H7 (cell line): Measurements from ENCODE around the gene FAM186B. TPM values are rescaled to one million over a fixed set of nuclear protein-coding genes. Genes with fewer than 3 reads are reported as not detected.

Source experiments
- DNase-seq: peaks from one replicate; pipeline ENCODE4 v3.0.0; 2012
- H3K27me3 ChIP-seq: 2 replicates; pipeline ENCODE4 v1.6.0; 2011; ENCODE audit warnings: mild to moderate bottlenecking, low read length; ENCODE audit not compliant: control insufficient read depth, insufficient read depth
- H3K36me3 ChIP-seq: replicated peaks from 2 replicates; pipeline ENCODE4 v1.5.1; 2011; ENCODE audit warnings: low read length; ENCODE audit not compliant: control insufficient read depth, insufficient read depth
- H3K4me3 ChIP-seq: 2 replicates; pipeline ENCODE4 v1.5.1; 2011; ENCODE audit warnings: low read depth, mild to moderate bottlenecking, control low read depth, low read length, moderate library complexity; ENCODE audit not compliant: insufficient read depth
- total RNA-seq: library from RNA; depleted of rRNA; stranded (reverse); fragments of >200 nt; shearing (Covaris generic); gene quantifications from 2 replicates; pipeline ENCODE4 v1.2.3, GENCODE V29; 2014

The FAM186B gene
- total RNA-seq, 1 experiment from 2014 or later = 0.21 TPM

- Histone ChIP-seq H3K36me3 (peaks cover 35% of the 10 kb centered on the region), H3K4me3 (no peak overlapping the region), H3K27me3 (no peaks in the 10 kb centered on the region)
- no peak for DNase-seq
These were observed 37.7 kb upstream of the FAM186B start for GRCh38 chr12:49643135-49643534.

GRCh38 chr12:49642370-49642802 lies 36.9 kb upstream of the FAM186B start:
- H3K36me3 ChIP-seq = peaks cover 32% of the 10 kb centered on the region
- H3K27me3 ChIP-seq = no peaks in the 10 kb centered on the region
- no peak for DNase-seq
- H3K4me3 ChIP-seq = no peak overlapping the region

GRCh38 chr12:49641748-49642369 lies 36.4 kb upstream of the FAM186B start:
- DNase-seq = no peak
- peaks cover 28% of the 10 kb centered on the region for H3K36me3 ChIP-seq
- H3K4me3 ChIP-seq = no peak overlapping the region
- H3K27me3 ChIP-seq = no peaks in the 10 kb centered on the region

GRCh38 chr12:49636979-49637755 lies 31.7 kb upstream of the FAM186B start:
- DNase-seq = peak; percentile 91
- Histone ChIP-seq H3K27me3 (no peaks in the 10 kb centered on the region), H3K4me3 (no peak overlapping the region), H3K36me3 (peaks cover 7% of the 10 kb centered on the region)

GRCh38 chr12:49636574-49636973 lies 31.1 kb upstream of the FAM186B start:
- no peak for DNase-seq
- Histone ChIP-seq H3K27me3 (no peaks in the 10 kb centered on the region), H3K4me3 (no peak overlapping the region), H3K36me3 (peaks cover 7% of the 10 kb centered on the region)

- no peak overlapping the region for H3K4me3 ChIP-seq
- peaks cover 6% of the 10 kb centered on the region for H3K36me3 ChIP-seq
- no peak for DNase-seq
- H3K27me3 ChIP-seq = no peaks in the 10 kb centered on the region
These were observed 30.2 kb upstream of the FAM186B start for GRCh38 chr12:49635656-49636055.

GRCh38 chr12:49635036-49635435 lies 29.6 kb upstream of the FAM186B start:
- Histone ChIP-seq H3K4me3 (no peak overlapping the region), H3K27me3 (no peaks in the 10 kb centered on the region; the same call in 1 of the 2 replicates), H3K36me3 (peaks cover 6% of the 10 kb centered on the region)
- no peak for DNase-seq

- peaks cover 6% of the 10 kb centered on the region for H3K36me3 ChIP-seq
- no peaks in the 10 kb centered on the region; the same call in 1 of the 2 replicates for H3K27me3 ChIP-seq
- no peak overlapping the region for H3K4me3 ChIP-seq
- no peak for DNase-seq
These were observed 28.4 kb upstream of the FAM186B start for GRCh38 chr12:49633703-49634345.

GRCh38 chr12:49632986-49633702 lies 27.7 kb upstream of the FAM186B start:
- Histone ChIP-seq H3K4me3 (no peak overlapping the region), H3K36me3 (peaks cover 6% of the 10 kb centered on the region), H3K27me3 (no peaks in the 10 kb centered on the region; the same call in 1 of the 2 replicates)
- no peak for DNase-seq

- no peak for DNase-seq
These were observed 27.0 kb upstream of the FAM186B start for GRCh38 chr12:49632401-49632800.

GRCh38 chr12:49631336-49631907 lies 26.0 kb upstream of the FAM186B start:
- Histone ChIP-seq H3K36me3 (peaks cover 5% of the 10 kb centered on the region), H3K4me3 (no peak overlapping the region), H3K27me3 (no peaks in the 10 kb centered on the region; the same call in 1 of the 2 replicates)
- DNase-seq = peak; percentile 76

More at GRCh38 chr12:49632401-49632800, 27.0 kb upstream of the FAM186B start:
- Histone ChIP-seq H3K4me3 (no peak overlapping the region), H3K36me3 (peaks cover 5% of the 10 kb centered on the region), H3K27me3 (no peaks in the 10 kb centered on the region; the same call in 1 of the 2 replicates)

- DNase-seq = peak; percentile 8
- H3K4me3 ChIP-seq = no peak overlapping the region
- no peaks in the 10 kb centered on the region; the same call in 1 of the 2 replicates for H3K27me3 ChIP-seq
These were observed 22.4 kb upstream of the FAM186B start for GRCh38 chr12:49627752-49628360.

GRCh38 chr12:49626836-49627235 lies 21.4 kb upstream of the FAM186B start:
- no peaks in the 10 kb centered on the region; the same call in 1 of the 2 replicates for H3K36me3 ChIP-seq
- DNase-seq = no peak
- H3K4me3 ChIP-seq = no peak overlapping the region
- H3K27me3 ChIP-seq = no peaks in the 10 kb centered on the region; the same call in 1 of the 2 replicates

More at GRCh38 chr12:49627752-49628360, 22.4 kb upstream of the FAM186B start:
- H3K36me3 ChIP-seq = no peaks in the 10 kb centered on the region; the same call in 1 of the 2 replicates
